Keratinocyte (primary cell): ENCODE data around the gene ASPSCR1.

Experiments used
- EZH2 ChIP-seq: IDR thresholded peaks from one replicate; pipeline ENCODE4 v1.6.1; 2012; ENCODE audit warnings: inconsistent platforms, mild to moderate bottlenecking, low read length, moderate library complexity
- TF ChIP-seq, protein P1 (sequence below), 3 experiments: IDR thresholded peaks in 1 of 3; conservative IDR thresholded peaks in 1 of 3; optimal IDR thresholded peaks in 1 of 3; 2 replicates in 2 of 3; 3 replicates in 1 of 3; pipeline versions ENCODE3 to v1.5.1; 2011; ENCODE audit warnings: low read length in 3 of 3, mild to moderate bottlenecking in 3 of 3, moderate library complexity in 2 of 3, control low read depth in 1 of 3, inconsistent platforms in 1 of 3; ENCODE audit not compliant: insufficient read depth in 2 of 3; ENCODE audit errors: extremely low read depth in 1 of 3

DNA sequence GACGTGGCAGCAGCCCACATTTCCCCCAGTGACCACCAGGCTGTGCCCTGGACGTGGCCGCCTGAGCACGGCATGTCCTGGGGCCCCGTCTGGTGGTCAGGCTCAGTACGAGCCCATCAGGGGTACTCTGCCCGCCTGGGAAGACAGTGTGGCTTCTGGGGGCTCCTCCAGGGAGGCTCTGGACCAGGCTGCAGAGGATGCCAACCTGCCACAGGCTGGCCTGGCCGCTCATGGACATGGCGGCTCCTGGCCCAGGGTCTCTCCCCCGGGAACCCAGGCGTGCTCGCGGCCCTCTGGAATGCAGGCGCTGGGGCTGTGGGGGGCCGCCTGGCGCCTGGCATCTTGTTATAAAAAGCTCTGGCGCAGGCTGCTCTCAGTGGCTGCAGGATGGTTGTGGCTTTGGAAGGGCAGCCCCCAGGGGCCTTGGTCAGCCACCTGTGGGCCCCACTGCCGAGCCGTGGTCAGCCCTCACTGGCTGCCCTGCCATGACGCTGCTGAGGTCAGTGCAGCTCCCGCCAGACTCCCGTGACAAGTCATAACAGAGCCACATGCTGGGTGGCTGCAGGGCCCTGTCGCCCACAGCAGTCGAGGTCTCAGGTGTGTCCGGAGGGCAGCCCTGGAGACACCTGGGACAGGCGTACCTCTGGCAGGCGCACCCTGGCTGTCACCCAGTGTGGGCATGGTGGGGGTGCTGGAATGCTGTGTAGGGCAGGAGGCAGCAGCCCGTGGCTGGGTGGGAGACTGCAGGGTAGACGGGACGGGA, 30.2 kb downstream of the ASPSCR1 start:
- TF ChIP-seq EZH2, result no peak
- TF ChIP-seq, protein P1, sequence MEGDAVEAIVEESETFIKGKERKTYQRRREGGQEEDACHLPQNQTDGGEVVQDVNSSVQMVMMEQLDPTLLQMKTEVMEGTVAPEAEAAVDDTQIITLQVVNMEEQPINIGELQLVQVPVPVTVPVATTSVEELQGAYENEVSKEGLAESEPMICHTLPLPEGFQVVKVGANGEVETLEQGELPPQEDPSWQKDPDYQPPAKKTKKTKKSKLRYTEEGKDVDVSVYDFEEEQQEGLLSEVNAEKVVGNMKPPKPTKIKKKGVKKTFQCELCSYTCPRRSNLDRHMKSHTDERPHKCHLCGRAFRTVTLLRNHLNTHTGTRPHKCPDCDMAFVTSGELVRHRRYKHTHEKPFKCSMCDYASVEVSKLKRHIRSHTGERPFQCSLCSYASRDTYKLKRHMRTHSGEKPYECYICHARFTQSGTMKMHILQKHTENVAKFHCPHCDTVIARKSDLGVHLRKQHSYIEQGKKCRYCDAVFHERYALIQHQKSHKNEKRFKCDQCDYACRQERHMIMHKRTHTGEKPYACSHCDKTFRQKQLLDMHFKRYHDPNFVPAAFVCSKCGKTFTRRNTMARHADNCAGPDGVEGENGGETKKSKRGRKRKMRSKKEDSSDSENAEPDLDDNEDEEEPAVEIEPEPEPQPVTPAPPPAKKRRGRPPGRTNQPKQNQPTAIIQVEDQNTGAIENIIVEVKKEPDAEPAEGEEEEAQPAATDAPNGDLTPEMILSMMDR (optimal IDR thresholded peaks at IDR 0.05 in 1 of 3, IDR thresholded peaks at IDR 0.05 in 1 of 3, conservative IDR thresholded peaks at IDR 0.05 in 1 of 3; ENCODE audit: extremely low read depth in 1 of 3, insufficient read depth in 2 of 3, low read length in 3 of 3), result no peak
